Mesenchymal stem cell (in vitro differentiated cells and primary cell): ENCODE data around the gene TDRD9.

ENCODE experiments used
- DNase-seq: peaks from one replicate; pipeline ENCODE4 v3.0.0-alpha.2; 2013
- H2AFZ ChIP-seq: one replicate; pipeline ENCODE4 v1.6.1; 2013; ENCODE audit warnings: low read depth, mild to moderate bottlenecking, control low read depth, inconsistent platforms, low read length, moderate library complexity
- H2AK5ac ChIP-seq: 2 replicates; pipeline ENCODE4 v1.6.1; 2013; ENCODE audit warnings: low read length, moderate library complexity, mild to moderate bottlenecking, inconsistent platforms; ENCODE audit not compliant: severe bottlenecking
- H2BK120ac ChIP-seq: one replicate; pipeline ENCODE4 v1.6.1; 2013; ENCODE audit warnings: low read depth, mild to moderate bottlenecking, inconsistent platforms, low read length, moderate library complexity
- H2BK12ac ChIP-seq, 2 experiments: one replicate each; pipeline ENCODE4 v1.6.1; 2013; ENCODE audit warnings: inconsistent platforms in 2 of 2, low read length in 2 of 2, mild to moderate bottlenecking in 2 of 2, moderate library complexity in 2 of 2, control low read depth in 1 of 2
- H2BK15ac ChIP-seq: one replicate; pipeline ENCODE4 v1.6.1; 2013; ENCODE audit warnings: mild to moderate bottlenecking, low read depth, inconsistent platforms; ENCODE audit not compliant: poor library complexity, severe bottlenecking
- H2BK5ac ChIP-seq: 2 replicates; pipeline ENCODE4 v1.6.1; 2013; ENCODE audit warnings: low read depth, mild to moderate bottlenecking, low read length, control low read depth, inconsistent platforms; ENCODE audit not compliant: poor library complexity, severe bottlenecking
- H3K14ac ChIP-seq, 2 experiments: one replicate each; pipeline ENCODE4 v1.6.1; 2013; ENCODE audit warnings: inconsistent platforms in 2 of 2, low read length in 2 of 2, control low read depth in 1 of 2, mild to moderate bottlenecking in 1 of 2, moderate library complexity in 1 of 2
- H3K18ac ChIP-seq, 2 experiments: one replicate each; pipeline ENCODE4 v1.6.1; 2013; ENCODE audit warnings: inconsistent platforms in 2 of 2, low read length in 2 of 2, control low read depth in 1 of 2, low read depth in 1 of 2, mild to moderate bottlenecking in 1 of 2
- H3K23ac ChIP-seq, 2 experiments: one replicate each; pipeline ENCODE4 v1.6.1; 2013; ENCODE audit warnings: inconsistent platforms in 2 of 2, low read length in 2 of 2, mild to moderate bottlenecking in 2 of 2, moderate library complexity in 2 of 2, control low read depth in 1 of 2
- H3K27ac ChIP-seq: 2 replicates; pipeline ENCODE4 v1.5.1; 2013; ENCODE audit warnings: mild to moderate bottlenecking, moderate library complexity, low read length, control low read depth, inconsistent platforms; ENCODE audit not compliant: poor library complexity, severe bottlenecking
- H3K27me3 ChIP-seq, 2 experiments: 2 replicates each; pipeline versions ENCODE4 v1.6.1 to v1.7.0; 2013; ENCODE audit warnings: low read length in 2 of 2, mild to moderate bottlenecking in 2 of 2, moderate library complexity in 2 of 2, control low read depth in 1 of 2, inconsistent platforms in 1 of 2; ENCODE audit not compliant: control insufficient read depth in 1 of 2, insufficient read depth in 1 of 2
- H3K36me3 ChIP-seq, 2 experiments: 2 replicates each; pipeline versions ENCODE4 v1.6.1 to v1.7.0; 2013; ENCODE audit warnings: low read length in 2 of 2, control low read depth in 1 of 2, inconsistent platforms in 1 of 2, low read depth in 1 of 2, mild to moderate bottlenecking in 1 of 2; ENCODE audit not compliant: insufficient read depth in 2 of 2, control insufficient read depth in 1 of 2
- H3K4ac ChIP-seq, 2 experiments: one replicate each; pipeline ENCODE4 v1.6.1; 2013; ENCODE audit warnings: inconsistent platforms in 2 of 2, low read length in 2 of 2, mild to moderate bottlenecking in 2 of 2, moderate library complexity in 2 of 2, control low read depth in 1 of 2, low read depth in 1 of 2
- H3K4me1 ChIP-seq: 2 replicates; pipeline ENCODE4 v1.6.1; 2013; ENCODE audit warnings: low read depth, low read length, control low read depth; ENCODE audit not compliant: control insufficient read depth, insufficient read depth
- H3K4me2 ChIP-seq: 2 replicates; pipeline ENCODE4 v1.6.1; 2013; ENCODE audit warnings: low read length, mild to moderate bottlenecking, inconsistent platforms; ENCODE audit not compliant: poor library complexity, severe bottlenecking
- H3K4me3 ChIP-seq, 2 experiments: 2 replicates each; pipeline versions ENCODE4 v1.5.1 to v1.7.0; 2013; ENCODE audit warnings: low read length in 2 of 2, mild to moderate bottlenecking in 2 of 2, control low read depth in 1 of 2, low read depth in 1 of 2; ENCODE audit not compliant: insufficient read depth in 1 of 2
- H3K79me1 ChIP-seq: replicated peaks from 2 replicates; pipeline ENCODE4 v1.6.1; 2013; ENCODE audit warnings: mild to moderate bottlenecking, control low read depth, low read length, inconsistent platforms; ENCODE audit not compliant: poor library complexity, severe bottlenecking
- H3K9ac ChIP-seq: 2 replicates; pipeline ENCODE4 v1.7.0; 2013; ENCODE audit warnings: mild to moderate bottlenecking, low read length, moderate library complexity
- H3K9me3 ChIP-seq: 2 replicates; pipeline ENCODE4 v1.7.0; 2013; ENCODE audit warnings: mild to moderate bottlenecking, low read length; ENCODE audit not compliant: control insufficient read depth
- H4K8ac ChIP-seq: one replicate; pipeline ENCODE4 v1.6.1; 2013; ENCODE audit warnings: inconsistent platforms, mild to moderate bottlenecking, low read length, moderate library complexity
- H4K91ac ChIP-seq: one replicate; pipeline ENCODE4 v1.6.1; 2013; ENCODE audit warnings: mild to moderate bottlenecking, low read length, inconsistent platforms
- WGBS: methylation state at CpG from one replicate; pipeline ENCODE4 v1.1.7; 2013; ENCODE audit warnings: mixed read lengths; 5-methylcytosine and 5-hydroxymethylcytosine counted together

TDRD9 gene

GRCh38 chr14:104093366-104094055 lies 165.3 kb downstream of the TDRD9 start:
- Histone ChIP-seq H3K79me1 (no peaks in the 10 kb centered on the region), H3K23ac (no peak overlapping the region), H3K9me3 (no peaks in the 10 kb centered on the region), H3K4me2 (no peak overlapping the region), H2BK12ac (no peak overlapping the region), H4K91ac (no peak overlapping the region), H3K36me3 (no peaks in the 10 kb centered on the region), H3K27ac (no peak overlapping the region), H3K9ac (no peak overlapping the region), H3K27me3 (peaks cover 0 to 28% of the 10 kb centered on the region in 2 experiments), H3K4me3 (no peak overlapping the region), H2AFZ (no peak overlapping the region), H3K4ac (no peak overlapping the region), H4K8ac (no peak overlapping the region), H2BK5ac (no peak overlapping the region), H3K4me1 (peaks cover 2% of the 10 kb centered on the region), H3K14ac (no peak overlapping the region), H3K18ac (no peak overlapping the region), H2BK15ac (no peak overlapping the region), H2BK120ac (no peak overlapping the region), H2AK5ac (no peak overlapping the region)
- 78% methylated on average over 18 of the region's 18 CpGs for WGBS
- no peak for DNase-seq

GRCh38 chr14:104094056-104094708 lies 165.9 kb downstream of the TDRD9 start:
- Histone ChIP-seq H3K4me2 (no peak overlapping the region), H2BK5ac (no peak overlapping the region), H3K9me3 (no peaks in the 10 kb centered on the region), H3K4me1 (peaks cover 2% of the 10 kb centered on the region), H3K9ac (no peak overlapping the region), H4K91ac (no peak overlapping the region), H2BK120ac (no peak overlapping the region), H2AFZ (no peak overlapping the region), H3K27ac (no peak overlapping the region), H2BK15ac (peak overlapping the region; percentile 21), H3K18ac (no peak overlapping the region), H3K4me3 (no peak overlapping the region), H3K14ac (no peak overlapping the region), H3K79me1 (no peaks in the 10 kb centered on the region), H3K23ac (no peak overlapping the region), H2BK12ac (no peak overlapping the region), H3K4ac (no peak overlapping the region), H4K8ac (no peak overlapping the region), H3K36me3 (no peaks in the 10 kb centered on the region), H3K27me3 (peaks cover 0 to 26% of the 10 kb centered on the region in 2 experiments), H2AK5ac (no peak overlapping the region)
- no peak for DNase-seq
- 67% methylated on average over 20 of the region's 20 CpGs for WGBS

GRCh38 chr14:104094709-104095425 lies 166.6 kb downstream of the TDRD9 start:
- Histone ChIP-seq H3K27ac (no peak overlapping the region), H4K91ac (no peak overlapping the region), H3K4ac (no peak overlapping the region), H2AK5ac (no peak overlapping the region), H2BK5ac (no peak overlapping the region), H3K27me3 (peaks cover 0 to 26% of the 10 kb centered on the region in 2 experiments), H3K4me2 (no peak overlapping the region), H3K9me3 (no peaks in the 10 kb centered on the region), H3K18ac (no peak overlapping the region), H3K14ac (no peak overlapping the region), H2BK15ac (no peak overlapping the region), H2BK120ac (no peak overlapping the region), H3K4me1 (peaks cover 3% of the 10 kb centered on the region), H3K36me3 (no peaks in the 10 kb centered on the region), H3K23ac (no peak overlapping the region), H2BK12ac (no peak overlapping the region), H3K79me1 (no peaks in the 10 kb centered on the region), H3K9ac (no peak overlapping the region), H4K8ac (no peak overlapping the region), H2AFZ (no peak overlapping the region), H3K4me3 (no peak overlapping the region)
- peak; percentile 28 for DNase-seq
- 51% methylated on average over 34 of the region's 35 CpGs for WGBS
